Right kidney (tissue), 1 donor: ENCODE data around the gene COX4I1.
"Not testable (repeated sequence)": the region's sequence is repeated elsewhere in the genome, so short reads cannot be mapped to it uniquely, and the experiment has no call there.

ENCODE experiments used
- DNase-seq: peaks from one replicate; pipeline ENCODE4 v3.0.0-alpha.2; 2016

Gene COX4I1

GRCh38 chr16:85823328-85823920, 23.9 kb downstream of the COX4I1 start:
- no peak for DNase-seq

GRCh38 chr16:85824161-85825135, 25.0 kb downstream of the COX4I1 start:
- DNase-seq: no peak

DNA sequence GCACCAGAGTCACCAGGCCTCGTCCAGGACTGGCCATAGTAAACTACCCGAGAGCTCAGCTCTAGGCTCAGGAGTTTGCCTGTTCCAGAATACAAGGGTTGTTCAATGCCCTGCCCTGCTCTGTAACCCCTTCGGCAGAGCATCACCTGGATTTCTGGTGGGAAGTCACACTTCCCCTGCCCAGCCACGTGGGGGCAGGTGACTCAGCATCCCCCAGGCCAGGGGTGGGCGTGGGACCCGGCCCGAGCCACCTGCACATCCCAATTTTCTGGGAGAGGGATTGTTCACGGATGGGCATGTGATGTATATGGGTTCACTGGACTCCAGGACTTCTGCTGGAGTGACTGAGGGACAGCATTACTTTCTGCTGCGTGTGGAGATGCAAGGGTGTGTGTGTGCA, 25.8 kb downstream of the COX4I1 start:
- DNase-seq: no peak

- DNase-seq: no peak
These were observed 27.3 kb downstream of the COX4I1 start for GRCh38 chr16:85826686-85827247.

DNA sequence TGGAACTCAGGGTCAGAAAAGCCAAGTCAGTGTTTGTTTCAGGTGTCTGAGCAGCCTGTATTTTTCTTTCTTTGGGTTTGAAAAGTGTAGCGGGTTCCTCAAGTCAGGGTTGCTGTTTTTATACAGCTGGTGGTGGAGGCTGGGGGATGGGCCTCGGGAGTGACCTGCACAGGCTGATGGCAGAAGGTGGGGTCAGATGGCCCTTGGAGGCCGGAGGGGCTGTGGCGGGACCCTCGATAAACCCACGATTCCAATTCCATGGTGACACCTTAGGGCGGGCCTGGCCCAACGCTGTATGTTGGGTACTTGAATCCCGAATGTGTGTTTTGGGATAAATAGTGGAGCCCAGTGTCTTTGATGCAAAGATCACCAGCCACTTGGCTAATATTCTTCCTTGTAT, 28.7 kb downstream of the COX4I1 start:
- no peak for DNase-seq

DNA sequence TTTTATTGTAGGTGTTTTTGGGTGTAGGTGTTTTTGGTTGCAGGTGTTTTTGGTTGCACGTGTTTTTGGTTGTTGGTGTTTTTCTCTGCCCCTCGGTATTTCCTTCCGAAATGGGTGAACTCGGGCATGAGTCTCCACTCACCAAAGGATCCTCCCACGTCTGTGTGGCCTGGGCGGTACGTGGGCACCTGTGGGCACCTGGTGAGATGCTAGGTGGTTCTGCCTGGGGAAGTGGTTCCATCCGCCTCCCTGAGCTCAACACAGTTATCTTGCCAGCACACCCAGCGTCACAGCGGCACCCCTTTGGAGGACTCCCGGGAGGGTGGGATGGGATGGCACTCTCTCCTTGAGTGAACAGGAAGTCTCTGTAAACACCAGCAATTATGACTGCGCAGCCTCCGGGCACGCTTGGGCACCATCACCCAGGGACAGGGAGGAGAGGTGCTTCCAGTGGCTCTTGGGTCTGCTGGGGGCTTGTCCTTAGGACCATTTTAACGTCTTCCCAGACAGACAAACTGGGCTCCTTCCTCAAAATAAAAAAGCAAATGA, 29.8 kb downstream of the COX4I1 start:
- no peak for DNase-seq

- DNase-seq: no peak
These were observed 30.4 kb downstream of the COX4I1 start for GRCh38 chr16:85829751-85830445.

GRCh38 chr16:85830821-85831220, 31.3 kb downstream of the COX4I1 start:
- DNase-seq: no peak

- DNase-seq: no peak
These were observed 33.2 kb downstream of the COX4I1 start for GRCh38 chr16:85832570-85833218.

DNA sequence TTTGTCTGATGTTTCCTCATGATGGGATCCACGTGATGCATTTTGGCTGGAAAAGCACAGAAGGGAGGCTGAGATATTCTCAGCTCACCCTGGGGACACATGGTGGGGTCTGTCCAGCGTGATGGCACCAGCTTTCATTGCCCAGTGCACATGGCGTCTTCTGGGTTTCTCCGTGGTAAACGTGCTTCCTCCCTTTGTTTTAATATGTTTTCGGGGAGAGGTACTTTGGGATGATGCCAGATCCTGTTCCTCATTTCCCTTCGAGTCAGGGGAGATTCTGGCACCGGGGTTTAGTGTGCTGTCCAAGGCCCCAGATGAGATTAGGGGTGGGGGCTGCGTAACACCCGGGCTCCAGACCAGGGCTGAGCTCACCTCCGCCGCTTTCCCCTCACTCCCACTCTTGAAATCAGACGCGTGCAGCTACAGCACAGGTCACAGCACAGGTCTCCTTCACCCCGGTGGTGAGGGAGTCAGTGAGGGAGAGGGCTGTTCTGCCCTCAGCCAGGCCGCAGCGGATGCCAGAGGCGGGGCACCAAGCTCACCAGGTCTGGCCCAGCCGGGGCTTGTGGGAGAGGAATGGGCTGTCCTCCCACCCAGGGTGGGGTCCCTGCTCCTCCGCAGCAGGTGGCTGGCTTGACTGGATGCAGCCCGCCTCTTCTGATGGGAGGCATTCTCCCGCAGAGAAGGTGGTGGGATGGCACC, 33.9 kb downstream of the COX4I1 start:
- peak; percentile 40 for DNase-seq

- DNase-seq: no peak
These were observed 35.2 kb downstream of the COX4I1 start for GRCh38 chr16:85834741-85835140.

GRCh38 chr16:85835227-85835751, 35.8 kb downstream of the COX4I1 start:
- DNase-seq: no peak

DNA sequence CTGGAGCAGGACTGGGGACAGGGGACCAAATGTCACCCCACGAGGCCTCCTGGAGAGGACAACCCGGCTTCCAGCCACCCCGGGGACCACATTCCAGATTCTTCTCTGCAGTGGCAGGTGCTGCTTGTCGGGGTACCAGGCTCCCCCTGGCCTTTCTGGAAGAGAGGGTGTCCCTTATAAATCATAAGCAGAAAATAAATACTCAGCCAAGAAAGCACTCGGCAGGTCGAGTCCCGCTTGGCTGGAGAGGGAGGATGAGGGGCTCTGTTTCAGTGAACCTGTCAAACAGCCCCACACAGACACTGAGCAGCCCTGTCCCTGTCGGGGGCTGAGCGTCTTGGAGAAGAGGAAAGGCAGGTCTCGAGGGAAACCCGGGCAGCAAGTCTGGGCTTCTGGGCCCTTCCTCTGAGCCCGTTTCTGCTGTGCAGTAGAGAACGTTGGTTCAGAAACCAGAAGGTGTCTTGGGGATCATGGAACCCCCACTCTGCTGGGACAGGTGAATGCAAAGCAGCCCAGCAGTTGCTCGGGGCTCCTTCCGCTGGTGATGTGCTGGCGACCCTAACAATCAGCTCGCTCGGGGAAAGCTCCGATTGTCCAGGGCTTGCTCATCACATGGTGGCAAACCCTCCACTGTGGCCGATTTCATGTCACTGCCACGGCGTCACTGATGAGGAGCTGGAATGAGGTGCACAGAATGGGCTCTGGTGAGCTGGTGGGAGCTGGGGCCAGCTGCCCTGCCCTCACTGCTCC, 36.6 kb downstream of the COX4I1 start:
- DNase-seq: no peak

GRCh38 chr16:85836706-85837582, 37.4 kb downstream of the COX4I1 start:
- no peak for DNase-seq

GRCh38 chr16:85837654-85838053, 38.2 kb downstream of the COX4I1 start:
- DNase-seq: not testable (repeated sequence)

DNA sequence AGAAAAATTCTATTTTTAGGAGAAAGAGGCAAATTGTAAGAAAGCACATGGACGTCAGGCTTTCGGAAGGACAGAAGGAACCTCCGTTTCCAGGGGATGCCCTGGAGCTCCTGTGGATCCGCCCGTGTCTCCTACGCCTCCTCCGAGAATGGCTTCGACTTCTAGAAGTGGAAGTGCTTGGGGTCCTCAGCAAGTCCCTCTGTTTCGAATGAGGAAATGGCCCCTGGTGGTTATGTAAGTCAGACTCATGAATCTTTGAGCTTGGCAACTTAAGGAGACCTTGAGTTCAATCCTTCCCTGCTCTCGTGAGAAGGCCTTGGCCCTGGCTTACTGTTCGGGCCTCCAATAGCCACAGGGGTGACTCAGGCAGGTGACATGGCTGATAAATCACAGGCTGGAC, 38.9 kb downstream of the COX4I1 start:
- no peak for DNase-seq

- DNase-seq: no peak
These were observed 39.5 kb downstream of the COX4I1 start for GRCh38 chr16:85838876-85839585.

DNA sequence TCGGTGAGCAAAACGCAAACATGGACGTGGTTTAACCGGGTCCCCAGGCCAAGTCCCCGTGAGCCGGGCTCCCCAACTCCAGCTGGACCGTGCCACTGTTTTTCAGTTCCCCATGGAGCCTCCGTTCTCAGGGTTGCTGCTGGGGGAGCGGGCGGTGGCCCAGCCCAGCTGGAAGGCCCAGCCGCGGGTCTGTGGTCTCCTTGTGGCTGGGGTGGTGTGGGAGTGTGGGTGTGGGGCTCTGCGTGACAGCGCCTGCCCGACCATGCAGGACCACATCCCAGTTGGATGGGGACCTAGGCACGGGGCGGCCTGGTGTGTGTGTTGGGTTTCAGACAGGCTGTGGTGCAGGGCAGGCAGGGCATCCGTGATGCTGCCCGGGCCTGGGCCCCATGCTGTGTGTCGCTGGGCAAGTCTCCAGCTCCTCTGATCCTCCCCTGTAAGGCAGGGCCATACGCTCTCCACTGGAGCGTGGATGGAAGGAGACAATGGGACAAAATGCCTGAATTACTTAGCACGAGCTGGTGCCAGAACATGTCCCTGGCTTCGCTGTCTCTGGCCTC, 40.3 kb downstream of the COX4I1 start:
- no peak for DNase-seq
